Vagina (tissue), 2 donors: Measurements from ENCODE around the gene TOR1AIP1.

ENCODE experiments used
- CTCF ChIP-seq, 3 experiments: fragments of 450-650 bp in 2 of 3; fragments of 200-600 bp in 1 of 3; sonication (generic) in 1 of 3; IDR thresholded peaks; one replicate each; pipeline ENCODE4 v1.5.1; 2017 to 2019; ENCODE audit warnings: antibody characterized with exemption in 3 of 3, mild to moderate bottlenecking in 2 of 3, moderate library complexity in 2 of 3
- POLR2A ChIP-seq, 2 donors: fragments of 450-650 bp; IDR thresholded peaks; one replicate each; pipeline ENCODE4 v1.6.1; 2017; ENCODE audit warnings: antibody characterized with exemption in 2 of 2, mild to moderate bottlenecking in 2 of 2, moderate library complexity in 2 of 2

- TF ChIP-seq CTCF (IDR thresholded peaks at IDR 0.05) (no peak), POLR2A (IDR thresholded peaks at IDR 0.05) (no peak)
Measured at GRCh38 chr1:179870870-179871269, 11.2 kb upstream of the TOR1AIP1 start.
